Measurements from ENCODE around the gene DDT. TPM values are rescaled to one million over a fixed set of nuclear protein-coding genes. Genes with fewer than 3 reads are reported as not detected.
"Not testable (repeated sequence)": the region's sequence is repeated elsewhere in the genome, so short reads cannot be mapped to it uniquely, and the experiment has no call there.

Gene DDT
- total RNA-seq, 1 experiment from 2014 or later = 326 TPM

DNA sequence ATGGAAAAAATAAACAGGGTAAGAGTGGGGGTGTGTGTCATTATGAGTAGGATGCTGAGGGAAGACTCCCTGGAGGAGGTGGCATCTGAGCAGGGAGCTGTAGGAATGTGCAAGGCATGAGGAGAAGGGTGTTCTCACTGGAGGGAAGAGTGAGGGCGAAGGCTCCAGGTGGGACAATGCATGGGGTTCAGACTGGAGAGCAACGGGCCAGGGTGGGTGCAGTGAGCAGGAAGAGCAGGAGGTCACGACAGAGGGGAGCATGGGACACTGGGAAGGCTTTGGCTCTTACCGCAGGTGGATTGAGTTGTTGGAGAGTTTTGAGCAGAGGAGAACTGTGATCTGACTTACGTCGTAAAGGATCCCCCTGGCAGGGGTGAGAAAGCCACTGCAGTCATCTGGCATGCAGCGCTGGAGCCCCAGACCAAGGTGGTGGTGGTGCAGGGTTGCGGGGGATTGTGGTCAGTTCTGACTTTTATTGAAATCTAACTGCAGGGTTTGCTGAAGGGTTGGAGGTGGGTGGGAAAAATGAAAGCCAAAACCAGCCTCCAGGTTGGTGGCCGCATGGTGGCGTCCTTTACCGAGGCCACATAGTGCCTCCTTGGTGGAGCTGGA, 21.3 kb downstream of the DDT start:
- not testable (repeated sequence) for DNase-seq (ENCODE audit: low spot score)

DNA sequence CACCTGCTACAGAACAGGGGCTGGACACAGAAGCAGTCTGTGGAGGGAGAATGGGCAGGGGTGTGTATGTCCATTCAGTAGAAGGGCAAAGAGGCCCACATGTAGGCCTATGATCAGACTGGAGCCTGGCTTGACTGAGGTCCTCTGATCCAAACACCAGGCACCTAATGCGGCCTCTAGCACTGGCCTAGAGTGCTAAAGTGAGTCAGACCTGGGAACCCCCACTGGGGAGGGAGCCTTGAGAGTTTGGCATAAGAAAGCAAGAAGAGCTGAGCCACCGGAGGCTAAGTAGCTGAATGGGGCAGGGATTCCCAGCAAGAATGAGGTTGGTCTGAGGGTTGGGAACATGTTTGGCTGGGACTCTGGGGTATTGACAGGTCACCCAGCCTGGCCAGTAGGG, 22.9 kb downstream of the DDT start:
- not testable (repeated sequence) for DNase-seq (ENCODE audit: low spot score)

GRCh38 chr22:23949764-23950163, 24.5 kb downstream of the DDT start:
- not testable (repeated sequence) for DNase-seq (ENCODE audit: low spot score)

DNA sequence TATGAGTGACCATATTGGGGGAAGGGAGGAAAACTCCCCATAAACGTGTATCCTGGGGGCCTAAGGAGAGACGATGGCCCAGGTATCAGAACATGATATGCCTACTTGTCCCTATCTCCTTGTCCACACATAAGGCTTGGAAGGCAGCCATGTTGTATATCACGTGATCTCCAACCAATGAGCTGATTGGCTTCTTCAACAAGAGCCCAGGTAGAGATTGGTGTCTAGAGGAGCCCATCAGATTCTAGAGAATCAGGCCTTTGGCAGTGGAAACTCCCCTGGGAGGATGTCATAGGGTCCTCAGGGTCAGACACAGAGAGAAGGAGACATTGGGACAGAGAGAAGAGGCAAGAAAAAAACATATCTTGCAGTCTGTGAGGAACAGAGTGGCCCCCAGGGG, 26.9 kb downstream of the DDT start:
- not testable (repeated sequence) for DNase-seq (ENCODE audit: low spot score)

- not testable (repeated sequence) for DNase-seq (ENCODE audit: low spot score)
Observed at GRCh38 chr22:23940166-23940565, 34.1 kb downstream of the DDT start.

DNA sequence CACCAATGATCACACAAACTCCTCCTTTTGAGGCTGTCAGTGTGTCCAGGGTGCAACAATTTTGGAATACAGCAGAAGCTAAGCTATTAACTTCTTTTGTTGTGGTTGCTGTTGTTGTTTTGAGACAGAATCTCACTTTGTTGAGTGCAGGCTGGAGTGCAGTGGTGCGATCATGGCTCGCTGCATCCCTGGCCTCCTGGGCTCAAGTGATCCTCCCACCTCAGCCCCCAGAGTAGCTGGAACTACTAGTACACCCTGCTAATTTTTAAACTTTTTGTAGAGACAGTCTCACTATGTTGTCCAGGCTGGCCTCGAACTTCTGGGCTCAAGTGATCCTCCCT, 35.3 kb downstream of the DDT start:
- DNase-seq (ENCODE audit: low spot score) = no peak

DNA sequence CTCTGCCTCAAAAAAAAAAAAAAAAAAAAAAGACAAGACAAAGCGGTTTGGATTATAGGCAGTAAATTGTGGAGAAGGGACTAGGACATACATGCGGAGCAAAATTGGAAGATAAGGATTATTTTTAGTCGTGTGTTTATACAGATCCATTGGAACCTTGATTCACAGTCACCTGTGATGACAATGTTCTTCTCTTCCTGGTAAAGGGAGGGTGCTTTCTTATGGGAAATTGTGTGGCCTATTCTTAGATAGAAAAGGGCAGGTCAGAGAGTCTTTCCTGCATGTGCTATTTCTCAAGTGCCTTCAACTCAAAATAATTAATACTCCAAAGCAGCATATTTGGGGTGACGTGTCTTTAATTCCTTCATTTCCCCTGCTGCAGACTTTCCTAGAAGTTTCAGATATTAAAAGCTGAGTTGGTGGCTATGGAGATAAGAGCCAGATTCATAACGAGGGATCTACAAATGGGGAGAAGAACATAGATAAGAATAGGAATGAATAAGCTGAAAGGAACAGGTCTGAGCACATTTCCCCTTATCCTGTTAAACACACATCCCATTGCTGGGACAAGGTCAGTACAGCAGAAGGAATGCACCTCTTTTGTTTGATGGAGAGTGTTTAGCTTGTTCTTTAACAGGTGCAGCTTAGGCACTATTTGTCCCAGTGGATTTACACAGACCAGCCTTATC, 35.8 kb downstream of the DDT start:
- no peak for DNase-seq (ENCODE audit: low spot score)

GRCh38 chr22:23926561-23926960, 47.7 kb downstream of the DDT start:
- DNase-seq (ENCODE audit: low spot score) = no peak

DNA sequence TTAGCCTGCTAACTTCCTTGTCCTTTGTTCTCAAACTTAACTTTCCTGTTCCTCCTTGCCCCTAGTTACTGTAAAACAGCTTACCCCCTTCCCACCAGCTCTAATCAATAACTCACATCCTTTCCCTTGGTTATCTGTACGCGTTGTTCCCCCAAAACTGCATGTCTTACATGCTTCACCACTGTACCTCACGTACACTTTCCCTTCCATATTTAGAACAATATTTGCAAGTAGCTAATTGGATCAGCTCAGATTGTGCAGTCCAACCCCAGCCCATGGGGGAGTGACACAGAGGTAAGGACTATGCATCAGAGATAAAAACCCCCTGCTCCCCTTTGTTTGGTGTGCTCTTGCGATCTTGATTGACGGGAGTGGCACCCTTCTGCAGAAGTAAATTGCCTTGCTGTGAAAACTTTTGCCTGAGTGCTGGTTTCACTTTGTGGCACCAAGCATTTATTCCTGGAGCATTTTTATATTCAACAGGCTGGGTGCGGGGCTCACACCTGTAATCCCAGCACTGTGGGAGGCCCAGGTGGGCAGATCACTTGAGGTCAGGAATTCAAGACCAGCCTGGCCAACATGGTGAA, 49.1 kb downstream of the DDT start:
- no peak for DNase-seq (ENCODE audit: low spot score)

GRCh38 chr22:23922921-23923320, 51.3 kb downstream of the DDT start:
- DNase-seq (ENCODE audit: low spot score) = no peak

DNA sequence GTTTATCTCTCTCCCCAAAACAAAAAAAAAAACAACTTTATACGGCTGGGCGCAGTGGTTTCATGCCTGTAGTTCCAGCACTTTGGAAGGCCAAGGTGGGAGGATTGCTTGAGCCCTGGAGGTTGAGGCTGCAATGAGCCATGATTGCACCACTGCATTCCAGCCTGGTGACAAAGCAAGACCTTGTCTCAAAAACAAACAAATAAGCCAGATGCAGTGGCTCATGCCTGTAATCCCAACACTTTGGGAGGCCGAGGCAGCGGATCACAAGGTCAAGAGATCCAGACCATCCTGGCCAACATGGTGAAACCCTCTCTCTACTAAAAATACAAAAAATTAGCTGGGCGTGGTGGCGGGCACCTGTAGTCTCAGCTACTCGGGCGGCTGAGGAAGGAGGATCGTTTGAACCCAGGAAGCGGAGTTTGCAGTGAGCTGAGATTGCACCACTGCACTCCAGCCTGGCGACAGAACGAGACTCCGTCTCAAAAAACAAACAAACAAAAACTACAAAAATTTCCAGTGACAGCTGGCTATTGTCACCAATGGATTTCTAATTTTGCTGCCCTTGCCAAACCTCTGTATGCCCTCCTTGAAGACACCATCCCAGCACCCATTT, 52.5 kb downstream of the DDT start:
- not testable (repeated sequence) for DNase-seq (ENCODE audit: low spot score)

Other genes starting within 250 kb of the DDT start
- gene ZNF70, start 223.3 kb downstream of the DDT start, total RNA-seq (2014; rRNA removed; shearing (Covaris generic)) = 1.4 and 1.5 TPM in 2 replicates
- gene VPREB3, start 220.0 kb downstream of the DDT start, total RNA-seq (2014; rRNA removed; shearing (Covaris generic)) = not detected in 2 replicates
- not detected in 2 replicates for gene C22orf15, start 211.5 kb downstream of the DDT start, total RNA-seq (2014; rRNA removed; shearing (Covaris generic))
- 32.9 and 53.4 TPM in 2 replicates for gene CHCHD10, start 206.5 kb downstream of the DDT start, total RNA-seq (2014; rRNA removed; shearing (Covaris generic))
- 0.18 and 0.89 TPM in 2 replicates for gene MMP11, start 201.6 kb downstream of the DDT start, total RNA-seq (2014; rRNA removed; shearing (Covaris generic))
- 67.6 and 107 TPM in 2 replicates for gene SMARCB1, start 187.5 kb downstream of the DDT start, total RNA-seq (2014; rRNA removed; shearing (Covaris generic))
- 0.79 and 0.91 TPM in 2 replicates for gene DERL3, start 135.4 kb downstream of the DDT start, total RNA-seq (2014; rRNA removed; shearing (Covaris generic))
- gene SLC2A11, start 116.6 kb downstream of the DDT start, total RNA-seq (2014; rRNA removed; shearing (Covaris generic)) = 7.7 and 9.7 TPM in 2 replicates
- 875 and 977 TPM in 2 replicates for gene MIF, start 80.1 kb downstream of the DDT start, total RNA-seq (2014; rRNA removed; shearing (Covaris generic))
- 0.70 and 0.89 TPM in 2 replicates for gene GSTT2B, start 13.2 kb downstream of the DDT start, total RNA-seq (2014; rRNA removed; shearing (Covaris generic))
- gene DDTL, start 7.6 kb downstream of the DDT start, total RNA-seq (2014; rRNA removed; shearing (Covaris generic)) = 0.51 and 2.8 TPM in 2 replicates
- gene GSTT2, start 5.7 kb upstream of the DDT start, total RNA-seq (2014; rRNA removed; shearing (Covaris generic)) = 0.15 TPM in 1 of 2 replicates, not detected in the other
- gene GSTT4, start 31.0 kb upstream of the DDT start, total RNA-seq (2014; rRNA removed; shearing (Covaris generic)) = not detected in 2 replicates
- gene CABIN1, start 36.9 kb upstream of the DDT start, total RNA-seq (2014; rRNA removed; shearing (Covaris generic)) = 37.1 and 51.2 TPM in 2 replicates
- gene SUSD2, start 207.0 kb upstream of the DDT start, total RNA-seq (2014; rRNA removed; shearing (Covaris generic)) = 1.1 and 1.2 TPM in 2 replicates

Measured in HT-29 (cell line).